Myocyte (in vitro differentiated cells): Measurements from ENCODE around the gene CT47B1. TPM values are rescaled to one million over a fixed set of nuclear protein-coding genes. Genes with fewer than 3 reads are reported as not detected.
"Not testable (repeated sequence)": the region's sequence is repeated elsewhere in the genome, so short reads cannot be mapped to it uniquely, and the experiment has no call there.

ENCODE experiments used
- DNase-seq: peaks from one replicate; pipeline ENCODE4 v3.0.0-alpha.2; 2012; ENCODE audit warnings: low read depth
- polyA plus RNA-seq: library from polyadenylated mRNA; unstranded; fragments of >200 nt; gene quantifications from one replicate; pipeline ENCODE4 v1.2.1, GENCODE V29; 2012; ENCODE audit warnings: missing spikeins
- total RNA-seq: library from RNA; depleted of rRNA; stranded (reverse); fragments of >200 nt; gene quantifications from 2 replicates; pipeline ENCODE4 v1.2.3, GENCODE V29; 2014

The CT47B1 gene
- not detected in 2 replicates for total RNA-seq
- not detected for polyA plus RNA-seq

DNA sequence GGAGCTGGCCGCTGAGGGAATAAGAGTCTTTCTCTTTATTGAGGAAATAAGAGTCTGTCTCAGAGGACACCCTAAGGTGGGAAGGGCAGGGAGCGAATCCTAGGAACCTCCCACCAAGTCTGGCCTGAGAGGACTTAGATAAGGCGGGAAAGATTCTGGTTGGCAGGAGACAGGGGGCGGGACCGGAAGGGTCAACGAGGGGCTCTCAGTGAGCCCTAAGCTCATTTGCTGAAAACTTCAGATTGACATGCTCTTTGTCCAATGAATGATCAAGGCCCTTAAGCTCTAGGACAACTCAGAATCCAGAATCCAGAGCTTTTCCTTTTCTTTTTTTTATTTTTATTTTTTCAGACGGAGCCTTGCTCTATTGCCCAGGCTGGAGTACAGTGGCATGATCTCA is at the start of gene CT47B1:
Gene CT47B1 (minus strand): TSS at position 101 of the 400 bp plus-strand sequence. CDS start 196 bp downstream, outside the sequence.
- not testable (repeated sequence) for DNase-seq

DNA sequence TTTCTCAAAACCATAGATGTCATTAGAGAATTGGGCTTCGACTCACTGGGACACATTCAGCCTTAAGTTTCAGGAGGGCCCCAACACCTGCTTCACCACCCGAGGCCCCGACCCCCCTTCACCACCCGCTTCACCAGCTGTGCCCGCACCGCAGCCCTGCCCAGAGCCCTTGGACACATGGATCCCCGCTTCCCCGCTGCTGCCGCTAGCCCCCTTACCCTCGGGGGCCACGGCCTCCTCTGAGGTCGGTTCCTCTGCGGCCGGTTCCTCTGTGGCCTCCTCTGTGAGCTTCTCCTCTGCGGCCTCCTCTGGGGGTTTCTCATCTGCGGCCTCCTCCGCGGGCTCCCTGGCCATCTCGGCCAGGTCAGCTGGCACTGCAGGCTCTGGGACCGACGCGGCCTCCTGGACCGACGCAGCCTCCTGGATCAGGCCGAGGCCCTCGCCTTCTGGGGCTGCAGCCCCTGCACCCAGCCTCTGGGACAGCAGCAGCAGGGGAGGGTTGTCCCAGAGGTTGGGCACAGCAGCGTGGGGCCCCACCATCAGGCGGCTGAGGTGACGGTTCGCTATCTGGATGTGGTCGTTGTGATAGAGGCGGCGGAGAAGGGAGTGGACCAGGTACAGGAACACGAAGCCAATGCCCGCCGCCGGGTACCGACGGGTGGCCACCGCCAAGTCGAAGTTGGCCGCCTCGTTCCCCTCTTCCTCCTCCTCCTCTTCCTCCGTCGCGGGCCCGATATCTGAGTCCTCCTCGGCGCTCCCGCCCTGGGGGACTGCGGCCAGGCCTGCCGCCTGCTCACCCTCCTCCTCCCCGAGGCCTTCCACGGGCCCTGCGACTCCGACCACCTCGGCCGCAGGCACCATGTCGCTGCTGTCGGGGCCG is 748 bp downstream of the CT47B1 start:
- no peak for DNase-seq

- DNase-seq: no peak
Measured at GRCh38 chrX:120857240-120857639, 18.4 kb downstream of the CT47B1 start.

DNA sequence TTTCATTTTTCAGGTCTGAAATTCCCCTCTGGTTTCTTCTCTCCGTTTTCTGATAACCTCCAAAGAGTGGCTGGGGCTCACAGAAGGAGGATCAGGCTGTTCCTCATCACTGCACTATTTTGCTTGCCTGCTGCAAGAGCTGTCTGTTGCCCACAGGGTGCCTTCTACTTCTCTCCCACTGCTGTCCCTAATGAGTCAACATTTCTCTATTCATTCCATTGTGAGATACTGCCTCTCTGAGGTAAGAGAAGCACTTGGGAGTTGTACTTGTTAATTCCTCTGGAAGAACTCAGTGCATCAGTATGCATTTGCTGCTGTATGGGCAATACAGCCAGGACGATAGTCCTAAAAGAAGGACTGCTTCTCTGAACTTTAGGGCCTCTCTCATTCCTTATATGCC is 34.8 kb downstream of the CT47B1 start:
- no peak for DNase-seq

DNA sequence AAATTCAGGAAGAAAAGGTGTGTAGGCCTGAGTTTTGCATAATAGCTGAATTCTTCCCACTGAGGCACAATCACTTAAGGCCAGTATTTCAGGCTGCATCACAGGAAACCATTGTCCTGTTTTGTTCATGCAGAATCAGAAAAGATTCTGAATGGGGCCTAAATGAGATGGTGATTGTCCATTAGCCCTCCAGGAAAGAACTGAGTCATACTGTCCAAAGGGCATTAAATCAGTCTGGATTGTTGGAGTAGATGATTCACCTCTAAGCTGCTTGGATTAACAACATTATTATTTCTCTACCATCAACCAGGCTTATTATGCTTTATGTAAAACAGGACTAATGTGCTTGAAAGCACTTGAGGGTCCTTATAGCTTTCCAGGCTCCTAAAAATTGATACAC is 36.2 kb downstream of the CT47B1 start:
- DNase-seq: no peak

DNA sequence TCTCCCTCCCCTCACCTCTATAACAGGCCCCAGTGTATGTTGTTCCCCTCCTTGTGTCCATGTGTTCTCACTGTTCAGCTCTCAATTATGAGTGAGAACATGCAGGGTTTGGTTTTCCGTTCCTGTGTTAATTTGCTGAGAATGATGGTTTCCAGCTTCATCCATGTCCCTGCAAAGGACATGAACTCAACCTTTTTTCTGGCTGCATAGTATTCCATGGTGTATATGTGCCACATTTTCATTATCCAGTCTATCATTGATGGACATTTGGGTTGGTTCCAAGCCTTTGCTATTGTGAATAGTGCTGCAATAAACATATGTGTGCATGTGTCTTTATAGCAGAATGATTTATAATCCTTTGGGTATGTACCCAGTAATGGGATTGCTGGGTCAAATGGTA is 48.5 kb downstream of the CT47B1 start:
- DNase-seq: not testable (repeated sequence)

DNA sequence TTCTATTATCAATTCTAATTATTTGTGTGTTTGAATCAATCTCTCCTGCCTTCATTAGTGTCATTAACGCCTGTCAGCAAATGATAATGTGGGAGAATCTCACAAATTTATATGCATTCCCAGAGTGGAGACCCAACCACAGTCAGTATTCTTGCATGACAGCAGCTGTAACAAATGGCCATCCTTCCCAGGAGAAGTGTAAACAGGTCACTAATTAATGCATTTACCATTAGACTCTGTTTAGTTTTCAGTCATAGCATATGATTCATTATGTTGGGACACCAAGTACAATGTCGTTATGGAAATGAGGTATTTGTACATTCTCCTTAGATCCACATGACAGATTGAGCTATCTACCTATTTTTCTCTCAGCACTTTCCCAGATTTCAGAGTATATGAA is 50.5 kb downstream of the CT47B1 start:
- DNase-seq: no peak

- DNase-seq: no peak
Measured at GRCh38 chrX:120824021-120824420, 51.6 kb downstream of the CT47B1 start.

DNA sequence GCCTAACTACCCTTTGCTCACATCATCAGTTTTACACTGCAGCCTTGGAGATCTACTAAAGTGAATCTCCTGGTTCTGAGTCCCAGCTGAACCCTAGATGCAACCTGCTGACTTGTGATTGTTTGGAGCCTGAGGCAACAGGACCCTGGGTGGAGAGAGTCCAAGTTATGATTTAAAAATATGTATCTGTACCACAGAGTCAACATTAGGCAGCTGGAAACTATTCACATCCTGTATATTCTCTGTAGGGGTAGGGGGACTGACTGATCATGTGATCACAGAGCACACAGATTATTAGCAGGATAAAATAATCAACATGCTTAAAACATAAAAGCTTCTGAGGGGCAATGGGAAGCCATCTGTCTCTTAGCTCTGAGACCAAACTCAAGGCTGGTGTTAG is 52.1 kb downstream of the CT47B1 start:
- DNase-seq: no peak

Other genes starting within 250 kb of the CT47B1 start
- 18.0 and 20.1 TPM in 2 replicates for gene C1GALT1C1, start 245.8 kb downstream of the CT47B1 start, total RNA-seq
- gene CT47A11, start 61.3 kb upstream of the CT47B1 start, total RNA-seq: not detected in 2 replicates
- gene CT47A10, start 66.2 kb upstream of the CT47B1 start, total RNA-seq: not detected in 2 replicates
- not detected in 2 replicates for gene CT47A9, start 71.0 kb upstream of the CT47B1 start, total RNA-seq
- not detected in 2 replicates for gene CT47A8, start 75.9 kb upstream of the CT47B1 start, total RNA-seq
- gene CT47A7, start 80.7 kb upstream of the CT47B1 start, total RNA-seq: not detected in 2 replicates
- gene CT47A6, start 85.6 kb upstream of the CT47B1 start, total RNA-seq: not detected in 2 replicates
- not detected in 2 replicates for gene CT47A5, start 90.5 kb upstream of the CT47B1 start, total RNA-seq
- not detected in 2 replicates for gene CT47A4, start 95.3 kb upstream of the CT47B1 start, total RNA-seq
- not detected in 2 replicates for gene CT47A3, start 100.2 kb upstream of the CT47B1 start, total RNA-seq
- not detected in 2 replicates for gene CT47A2, start 105.1 kb upstream of the CT47B1 start, total RNA-seq
- gene CT47A1, start 109.9 kb upstream of the CT47B1 start, total RNA-seq: not detected in 2 replicates
- 0.36 and 0.48 TPM in 2 replicates for gene GLUD2, start 171.7 kb upstream of the CT47B1 start, total RNA-seq